ENCODE data around the gene TBL1XR1.

GRCh38 chr3:177150970-177151627, 46.2 kb downstream of the TBL1XR1 start:
- TF ChIP-seq YY1 (IDR thresholded peaks at IDR 0.05; ENCODE audit: low read depth, low read length) (no peak), CBX5 (IDR thresholded peaks at IDR 0.05; ENCODE audit: low read depth, low read length) (no peak), CTCF (IDR thresholded peaks at IDR 0.05; ENCODE audit: control extremely low read depth in 1 of 3, insufficient read depth in 1 of 3, low read depth in 1 of 3, low read length in 3 of 3) (no peak), RAD21 (IDR thresholded peaks at IDR 0.05 in 1 of 2, conservative IDR thresholded peaks at IDR 0.05 in 1 of 2; ENCODE audit: low read depth in 2 of 2, low read length in 2 of 2) (no peak), SIN3A (conservative IDR thresholded peaks at IDR 0.05 in 1 of 2, IDR thresholded peaks at IDR 0.05 in 1 of 2; ENCODE audit: low read depth in 1 of 2, low read length in 2 of 2) (no peak), MAX (IDR thresholded peaks at IDR 0.05) (no peak), E2F6 (IDR thresholded peaks at IDR 0.05) (no peak), POLR2AphosphoS5 (IDR thresholded peaks at IDR 0.05; ENCODE audit: low read depth, low read length) (no peak)

Data from H1 (cell line).